ENCODE results near the gene RPL38.

- TF ChIP-seq EZH2phosphoT487 (IDR thresholded peaks at IDR 0.05; ENCODE audit: borderline replicate concordance, low read length): no peak
- TF ChIP-seq, protein P1, sequence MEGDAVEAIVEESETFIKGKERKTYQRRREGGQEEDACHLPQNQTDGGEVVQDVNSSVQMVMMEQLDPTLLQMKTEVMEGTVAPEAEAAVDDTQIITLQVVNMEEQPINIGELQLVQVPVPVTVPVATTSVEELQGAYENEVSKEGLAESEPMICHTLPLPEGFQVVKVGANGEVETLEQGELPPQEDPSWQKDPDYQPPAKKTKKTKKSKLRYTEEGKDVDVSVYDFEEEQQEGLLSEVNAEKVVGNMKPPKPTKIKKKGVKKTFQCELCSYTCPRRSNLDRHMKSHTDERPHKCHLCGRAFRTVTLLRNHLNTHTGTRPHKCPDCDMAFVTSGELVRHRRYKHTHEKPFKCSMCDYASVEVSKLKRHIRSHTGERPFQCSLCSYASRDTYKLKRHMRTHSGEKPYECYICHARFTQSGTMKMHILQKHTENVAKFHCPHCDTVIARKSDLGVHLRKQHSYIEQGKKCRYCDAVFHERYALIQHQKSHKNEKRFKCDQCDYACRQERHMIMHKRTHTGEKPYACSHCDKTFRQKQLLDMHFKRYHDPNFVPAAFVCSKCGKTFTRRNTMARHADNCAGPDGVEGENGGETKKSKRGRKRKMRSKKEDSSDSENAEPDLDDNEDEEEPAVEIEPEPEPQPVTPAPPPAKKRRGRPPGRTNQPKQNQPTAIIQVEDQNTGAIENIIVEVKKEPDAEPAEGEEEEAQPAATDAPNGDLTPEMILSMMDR (IDR thresholded peaks at IDR 0.05; ENCODE audit: low read depth, low read length, poor library complexity, severe bottlenecking): peak; percentile 99
Measured at GRCh38 chr17:74210191-74211140, 7.0 kb downstream of the RPL38 start.

Data from DOHH2 (cell line).